Hepatocyte (in vitro differentiated cells): ENCODE results near the gene CYBA. TPM values are rescaled to one million over a fixed set of nuclear protein-coding genes. Genes with fewer than 3 reads are reported as not detected.

Experiments
- DNase-seq: peaks from one replicate; pipeline ENCODE4 v3.0.0-alpha.2; 2016; ENCODE audit warnings: low spot score
- H2AFZ ChIP-seq: fragments of 200-600 bp; sonication (generic); 2 replicates; pipeline ENCODE4 v1.6.0; 2016; ENCODE audit warnings: antibody characterized with exemption, mild to moderate bottlenecking
- H3K27ac ChIP-seq: fragments of 200-600 bp; sonication (generic); 2 replicates; pipeline ENCODE4 v1.5.1; 2016; ENCODE audit warnings: mild to moderate bottlenecking
- H3K27me3 ChIP-seq: fragments of 200-600 bp; sonication (generic); 2 replicates; pipeline ENCODE4 v1.6.1; 2016
- H3K36me3 ChIP-seq: fragments of 200-600 bp; sonication (generic); replicated peaks from 2 replicates; pipeline ENCODE4 v1.5.1; 2016; ENCODE audit warnings: low read depth; ENCODE audit not compliant: insufficient read depth
- H3K4me1 ChIP-seq: fragments of 200-600 bp; sonication (generic); 2 replicates; pipeline ENCODE4 v1.5.1; 2016; ENCODE audit warnings: mild to moderate bottlenecking, moderate library complexity; ENCODE audit not compliant: insufficient read depth
- H3K4me2 ChIP-seq: fragments of 200-600 bp; sonication (generic); 2 replicates; pipeline ENCODE4 v1.6.0; 2016
- H3K4me3 ChIP-seq: fragments of 200-600 bp; sonication (generic); 2 replicates; pipeline ENCODE4 v1.5.1; 2016; ENCODE audit warnings: mild to moderate bottlenecking
- H3K79me2 ChIP-seq: fragments of 200-600 bp; sonication (generic); 2 replicates; pipeline ENCODE4 v1.6.0; 2017; ENCODE audit warnings: mild to moderate bottlenecking
- H3K9me2 ChIP-seq: fragments of 200-600 bp; sonication (generic); replicated peaks from 2 replicates; pipeline ENCODE4 v1.6.0; 2017; ENCODE audit warnings: mild to moderate bottlenecking; ENCODE audit not compliant: insufficient read depth
- H3K9me3 ChIP-seq: fragments of 200-600 bp; sonication (generic); 2 replicates; pipeline ENCODE4 v1.5.1; 2016; ENCODE audit warnings: low read depth, mild to moderate bottlenecking
- H4K20me1 ChIP-seq: fragments of 200-600 bp; sonication (generic); 2 replicates; pipeline ENCODE4 v1.6.0; 2016; ENCODE audit warnings: mild to moderate bottlenecking; ENCODE audit not compliant: insufficient read depth, poor library complexity, severe bottlenecking
- CTCF ChIP-seq: fragments of 200-600 bp; sonication (generic); IDR thresholded peaks from 2 replicates; pipeline ENCODE4 v1.5.1; 2016; ENCODE audit warnings: antibody characterized with exemption, mild to moderate bottlenecking; ENCODE audit not compliant: poor library complexity
- EZH2 ChIP-seq: fragments of 200-600 bp; sonication (generic); IDR thresholded peaks from 2 replicates; pipeline ENCODE4 v1.6.1; 2016; ENCODE audit warnings: antibody characterized with exemption, mild to moderate bottlenecking, borderline replicate concordance
- EZH2phosphoT487 ChIP-seq: fragments of 200-600 bp; sonication (generic); IDR thresholded peaks from one replicate; pipeline ENCODE4 v1.6.1; 2018; ENCODE audit warnings: antibody characterized with exemption, mild to moderate bottlenecking, low read depth, moderate library complexity; ENCODE audit not compliant: unreplicated experiment, severe bottlenecking
- WGBS: methylation state at CpG from one replicate; pipeline ENCODE4 v1.1.6; 2016; ENCODE audit warnings: low lambda C conversion rate; ENCODE audit errors: missing lambda C conversion rate; 5-methylcytosine and 5-hydroxymethylcytosine counted together
- polyA plus RNA-seq: library from polyadenylated mRNA; unstranded; fragments of >200 nt; fragmentation: Nextera tagmentation; extraction: Ambion mirVana; gene quantifications from 2 replicates; pipeline ENCODE4 v1.2.1, GENCODE V29; 2016
- total RNA-seq: library from RNA; depleted of rRNA; stranded (reverse); fragments of >200 nt; gene quantifications from 2 replicates; pipeline ENCODE4 v1.2.3, GENCODE V29; 2014

Gene CYBA
- total and polyA plus RNA-seq, 2 experiments from 2014 or later, result 196 to 419 TPM

GRCh38 chr16:88697831-88698615, 47.2 kb upstream of the CYBA start:
- TF ChIP-seq CTCF (peak; percentile 30), EZH2phosphoT487 (no peak)
- H3K27me3 ChIP-seq, result no peaks in the 10 kb centered on the region
- H3K4me2 ChIP-seq, result no peak overlapping the region
- no peaks in the 10 kb centered on the region for H3K9me3 ChIP-seq
- DNase-seq, result no peak
- no peaks in the 10 kb centered on the region for H3K79me2 ChIP-seq
- H3K4me1 ChIP-seq, result no peaks in the 10 kb centered on the region
- no peaks in the 10 kb centered on the region for H3K9me2 ChIP-seq
- H2AFZ ChIP-seq, result no peak overlapping the region
- H3K27ac ChIP-seq, result no peak overlapping the region
- WGBS, result 88% methylated on average over 36 of the region's 37 CpGs
- no peaks in the 10 kb centered on the region for H4K20me1 ChIP-seq
- no peaks in the 10 kb centered on the region for H3K36me3 ChIP-seq
- H3K4me3 ChIP-seq, result no peak overlapping the region

- Histone ChIP-seq H3K79me2 (no peaks in the 10 kb centered on the region), H3K9me2 (no peaks in the 10 kb centered on the region), H3K4me2 (no peak overlapping the region), H3K27ac (no peak overlapping the region), H3K4me3 (no peak overlapping the region), H3K27me3 (no peaks in the 10 kb centered on the region), H2AFZ (no peak overlapping the region), H3K9me3 (no peaks in the 10 kb centered on the region), H4K20me1 (no peaks in the 10 kb centered on the region), H3K36me3 (no peaks in the 10 kb centered on the region), H3K4me1 (no peaks in the 10 kb centered on the region)
- TF ChIP-seq CTCF (no peak), EZH2phosphoT487 (no peak), EZH2 (no peak)
- no peak for DNase-seq
- WGBS, result 92% methylated on average over 45 of the region's 47 CpGs
These were observed 46.4 kb upstream of the CYBA start for GRCh38 chr16:88697116-88697830.

- WGBS, result 95% methylated on average over 14 of the region's 14 CpGs
- Histone ChIP-seq H3K9me2 (no peaks in the 10 kb centered on the region), H3K4me1 (no peaks in the 10 kb centered on the region), H3K4me3 (no peak overlapping the region), H3K79me2 (no peaks in the 10 kb centered on the region), H3K9me3 (no peaks in the 10 kb centered on the region), H3K27me3 (no peaks in the 10 kb centered on the region), H3K36me3 (no peaks in the 10 kb centered on the region), H3K27ac (no peak overlapping the region), H4K20me1 (no peaks in the 10 kb centered on the region), H3K4me2 (no peak overlapping the region), H2AFZ (no peak overlapping the region)
- TF ChIP-seq EZH2phosphoT487 (no peak), EZH2 (no peak), CTCF (no peak)
- DNase-seq, result no peak
These were observed 45.6 kb upstream of the CYBA start for GRCh38 chr16:88696441-88696840.
